DMS114 treated with DMSO at 0.1 percent for 48 hours (cell line): ENCODE measurements around the gene HECA.
"Not testable (repeated sequence)": the region's sequence is repeated elsewhere in the genome, so short reads cannot be mapped to it uniquely, and the experiment has no call there.

Experiments
- DNase-seq: peaks from one replicate; lab custom pipeline; 2025; ENCODE audit not compliant: unreplicated experiment; lab: John Stamatoyannopoulos, UW

Gene HECA

DNA sequence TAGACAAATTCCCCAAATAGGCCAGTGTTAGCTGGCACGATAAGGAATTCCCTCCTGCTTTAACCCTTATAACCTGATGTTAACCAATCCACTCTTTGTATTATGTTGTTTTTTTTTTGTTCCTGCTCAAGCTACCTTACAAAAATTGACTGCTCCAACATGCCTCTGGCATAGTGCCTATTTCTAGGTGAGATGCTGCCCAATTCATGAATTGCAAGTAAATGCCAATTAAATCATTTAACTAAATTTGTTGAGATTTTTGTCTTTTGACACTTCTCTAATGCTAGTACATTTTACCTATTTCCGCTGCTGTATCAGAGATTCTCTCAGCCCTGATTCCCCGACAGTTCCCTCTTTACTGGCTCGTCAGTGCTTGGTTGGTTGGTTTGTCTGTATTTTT lies 66.5 kb downstream of the HECA start:
- DNase-seq: no peak

DNA sequence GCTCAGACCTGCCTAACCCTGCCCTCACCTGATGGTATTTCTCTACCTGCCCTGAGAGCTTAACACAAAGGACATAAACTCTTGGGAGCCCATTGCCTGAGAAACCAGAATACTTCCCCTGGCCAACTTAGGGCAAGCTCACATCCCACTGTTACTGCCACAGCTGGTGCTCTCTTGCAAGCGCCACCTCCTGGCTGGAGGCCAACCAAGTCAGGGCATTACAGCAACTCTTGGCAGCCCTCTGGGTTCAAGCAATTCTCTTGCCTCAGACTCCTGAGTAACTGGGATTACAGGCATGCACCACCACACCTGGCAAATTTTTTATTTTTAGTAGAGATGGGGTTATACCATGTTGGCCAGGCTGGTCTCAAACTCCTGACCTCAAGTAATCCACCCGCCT lies 70.1 kb downstream of the HECA start:
- DNase-seq: no peak

DNA sequence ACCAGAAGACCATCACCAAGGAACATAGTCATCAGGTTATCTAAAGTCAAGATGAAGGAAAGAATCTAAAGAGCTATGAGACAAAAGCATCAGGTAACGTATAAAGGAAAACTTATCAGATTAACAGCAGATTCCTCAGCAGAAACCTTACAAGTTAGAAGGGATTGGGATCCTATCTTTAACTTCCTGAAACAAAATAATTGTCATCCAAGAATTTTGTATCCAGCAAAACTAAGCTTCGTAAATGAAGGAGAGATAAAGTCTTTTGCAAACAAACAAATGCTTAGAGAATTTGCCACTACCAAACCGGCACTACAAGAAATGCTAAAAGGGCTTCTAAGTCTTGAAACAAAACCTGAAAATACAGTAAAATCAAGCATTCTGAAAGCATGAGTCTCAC lies 71.0 kb downstream of the HECA start:
- DNase-seq: no peak

DNA sequence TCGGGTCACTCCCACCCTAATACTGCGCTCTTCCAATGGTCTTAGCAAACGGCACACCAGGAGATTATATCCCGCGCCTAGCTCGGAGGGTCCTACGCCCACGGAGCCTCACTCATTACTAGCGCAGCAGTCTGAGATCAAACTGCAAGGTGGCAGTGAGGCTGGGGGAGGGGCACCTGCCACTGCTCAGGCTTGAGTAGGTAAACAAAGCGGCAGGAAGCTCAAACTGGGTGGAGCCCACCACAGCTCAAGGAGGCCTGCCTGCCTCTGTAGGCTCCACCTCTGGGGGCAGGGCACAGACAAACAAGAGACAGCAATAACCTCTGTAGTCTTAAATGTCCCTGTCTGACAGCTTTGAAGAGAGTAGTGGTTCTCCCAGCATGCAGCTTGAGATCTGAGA lies 75.9 kb downstream of the HECA start:
- not testable (repeated sequence) for DNase-seq

DNA sequence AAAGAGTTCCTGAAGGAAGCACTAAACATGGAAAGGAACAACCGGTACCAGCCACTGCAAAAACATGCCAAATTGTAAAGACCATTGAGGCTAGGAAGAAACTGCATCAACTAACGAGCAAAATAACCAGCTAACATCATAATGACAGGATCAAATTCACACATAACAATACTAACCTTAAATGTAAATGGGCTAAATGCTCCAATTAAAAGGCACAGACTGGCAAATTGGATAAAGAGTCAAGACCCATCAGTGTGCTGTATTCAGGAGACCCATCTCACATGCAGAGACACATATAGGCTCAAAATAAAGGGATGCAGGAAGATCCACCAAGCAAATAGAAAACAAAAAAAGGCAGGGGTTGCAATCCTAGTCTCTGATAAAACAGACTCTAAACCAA lies 77.6 kb downstream of the HECA start:
- DNase-seq: not testable (repeated sequence)

DNA sequence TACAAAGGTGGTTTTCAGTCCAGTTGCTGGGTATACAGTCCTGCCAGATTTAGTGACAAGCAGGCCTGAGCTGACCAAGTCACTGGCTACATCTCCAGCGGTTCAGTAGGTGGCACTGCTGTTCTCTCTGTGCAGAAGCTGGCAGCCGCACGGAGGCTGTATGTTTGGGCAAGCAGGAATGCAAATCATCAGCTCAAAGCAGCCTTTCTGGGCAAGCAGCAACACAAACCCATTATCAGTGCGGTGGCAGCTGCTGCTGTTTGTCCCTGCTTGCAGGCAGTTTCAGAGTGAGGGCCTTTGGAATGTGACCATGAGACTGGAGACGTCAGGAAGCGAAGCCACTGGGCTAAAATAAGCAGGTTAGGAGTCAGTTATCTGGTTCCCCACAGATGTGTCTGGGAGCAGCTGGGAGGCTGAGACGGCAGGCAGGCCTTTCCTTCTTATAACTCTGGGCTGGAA lies 84.4 kb downstream of the HECA start:
- peak; percentile 42 for DNase-seq

DNA sequence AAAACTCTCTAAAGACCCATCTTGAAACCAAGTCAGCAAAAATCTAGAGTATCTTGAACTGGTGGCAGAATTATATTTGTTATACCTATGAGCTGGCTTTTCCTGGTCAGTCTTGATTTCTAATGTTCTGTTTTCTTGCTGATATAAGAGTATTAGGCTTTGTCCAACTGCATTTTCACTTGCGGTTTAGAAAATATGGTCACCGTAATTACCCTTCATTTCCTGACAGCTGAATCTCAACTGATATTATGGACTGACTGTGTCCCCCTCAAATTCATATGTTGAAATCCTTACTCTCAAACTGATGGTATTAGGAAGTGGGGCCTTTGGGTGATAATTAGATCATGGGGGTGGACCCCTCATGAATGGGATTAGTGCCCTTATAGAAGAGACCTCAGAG lies 84.9 kb downstream of the HECA start:
- DNase-seq: no peak

DNA sequence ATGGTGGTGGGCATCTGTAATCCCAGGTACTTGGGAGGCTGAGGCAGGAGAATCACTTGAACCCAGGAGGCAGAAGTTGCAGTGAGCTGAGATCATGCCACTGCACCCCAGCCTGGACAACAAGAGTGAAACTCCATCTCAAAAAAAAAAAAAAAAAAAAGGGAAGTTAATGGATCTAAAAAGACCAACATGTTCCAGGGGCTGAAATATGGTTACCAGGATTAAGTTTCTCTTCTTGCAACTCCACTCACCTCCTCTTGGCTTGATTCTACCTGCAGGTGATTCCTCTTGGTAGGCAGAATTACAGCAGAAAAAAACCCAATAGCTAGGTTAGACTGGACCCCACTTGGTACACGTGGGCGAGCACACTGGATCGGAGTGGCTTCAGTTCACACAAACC lies 93.5 kb downstream of the HECA start:
- DNase-seq: not testable (repeated sequence)
